ENCODE measurements around the gene MKRN2.

- TF ChIP-seq, protein P1, sequence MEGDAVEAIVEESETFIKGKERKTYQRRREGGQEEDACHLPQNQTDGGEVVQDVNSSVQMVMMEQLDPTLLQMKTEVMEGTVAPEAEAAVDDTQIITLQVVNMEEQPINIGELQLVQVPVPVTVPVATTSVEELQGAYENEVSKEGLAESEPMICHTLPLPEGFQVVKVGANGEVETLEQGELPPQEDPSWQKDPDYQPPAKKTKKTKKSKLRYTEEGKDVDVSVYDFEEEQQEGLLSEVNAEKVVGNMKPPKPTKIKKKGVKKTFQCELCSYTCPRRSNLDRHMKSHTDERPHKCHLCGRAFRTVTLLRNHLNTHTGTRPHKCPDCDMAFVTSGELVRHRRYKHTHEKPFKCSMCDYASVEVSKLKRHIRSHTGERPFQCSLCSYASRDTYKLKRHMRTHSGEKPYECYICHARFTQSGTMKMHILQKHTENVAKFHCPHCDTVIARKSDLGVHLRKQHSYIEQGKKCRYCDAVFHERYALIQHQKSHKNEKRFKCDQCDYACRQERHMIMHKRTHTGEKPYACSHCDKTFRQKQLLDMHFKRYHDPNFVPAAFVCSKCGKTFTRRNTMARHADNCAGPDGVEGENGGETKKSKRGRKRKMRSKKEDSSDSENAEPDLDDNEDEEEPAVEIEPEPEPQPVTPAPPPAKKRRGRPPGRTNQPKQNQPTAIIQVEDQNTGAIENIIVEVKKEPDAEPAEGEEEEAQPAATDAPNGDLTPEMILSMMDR (conservative IDR thresholded peaks at IDR 0.05; ENCODE audit: low read length) = no peak
- TF ChIP-seq EZH2phosphoT487 (IDR thresholded peaks at IDR 0.05; ENCODE audit: borderline replicate concordance, low read depth, low read length) = no peak
Observed at GRCh38 chr3:12571986-12572385, 15.1 kb downstream of the MKRN2 start.
